Measurements from ENCODE around the gene ZNF414. TPM values are rescaled to one million over a fixed set of nuclear protein-coding genes. Genes with fewer than 3 reads are reported as not detected.

The ZNF414 gene
- total and polyA plus RNA-seq, 9 of the 15 experiments (the other 6 are each of a cell fraction or from before 2014, with no cell fraction given), result 0.03 to 27.2 (median 2.2) TPM; not detected in 2

DNA sequence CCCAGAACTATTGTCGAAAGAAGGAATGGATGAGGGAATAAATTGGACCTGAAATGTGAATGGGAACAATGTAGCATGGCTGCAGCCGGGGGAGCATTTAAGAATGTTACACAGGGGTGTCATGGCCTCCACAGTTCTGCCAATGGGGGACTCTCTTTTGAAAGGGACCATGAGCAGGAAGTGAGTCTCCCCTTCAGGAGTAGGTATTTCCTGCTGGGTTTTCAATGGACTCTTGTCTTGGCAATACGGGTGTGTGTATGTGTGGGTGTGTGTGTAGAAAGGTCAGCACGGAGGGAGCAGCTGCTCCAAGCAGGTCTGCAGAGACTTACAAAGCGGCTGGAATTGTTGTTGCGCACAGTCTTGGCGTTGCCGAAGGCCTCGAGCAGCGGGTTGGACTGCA is 38.8 kb upstream of the ZNF414 start (continued):
- TF ChIP-seq, protein P1, sequence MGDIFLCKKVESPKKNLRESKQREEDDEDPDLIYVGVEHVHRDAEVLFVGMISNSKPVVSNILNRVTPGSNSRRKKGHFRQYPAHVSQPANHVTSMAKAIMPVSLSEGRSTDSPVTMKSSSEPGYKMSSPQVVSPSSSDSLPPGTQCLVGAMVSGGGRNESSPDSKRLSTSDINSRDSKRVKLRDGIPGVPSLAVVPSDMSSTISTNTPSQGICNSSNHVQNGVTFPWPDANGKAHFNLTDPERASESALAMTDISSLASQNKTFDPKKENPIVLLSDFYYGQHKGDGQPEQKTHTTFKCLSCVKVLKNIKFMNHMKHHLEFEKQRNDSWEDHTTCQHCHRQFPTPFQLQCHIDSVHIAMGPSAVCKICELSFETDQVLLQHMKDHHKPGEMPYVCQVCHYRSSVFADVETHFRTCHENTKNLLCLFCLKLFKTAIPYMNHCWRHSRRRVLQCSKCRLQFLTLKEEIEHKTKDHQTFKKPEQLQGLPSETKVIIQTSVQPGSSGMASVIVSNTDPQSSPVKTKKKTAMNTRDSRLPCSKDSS (IDR thresholded peaks at IDR 0.05; ENCODE audit: low read depth, partially characterized antibody), result no peak
- TF ChIP-seq ZNF445 (CRISPR knock-in tag; IDR thresholded peaks at IDR 0.05; ENCODE audit: low read depth) (no peak), THRAP3 (IDR thresholded peaks at IDR 0.05; ENCODE audit: borderline replicate concordance) (peak; percentile 100), NFIX (CRISPR knock-in tag; IDR thresholded peaks at IDR 0.05; ENCODE audit: low read depth) (no peak), ZBTB5 (IDR thresholded peaks at IDR 0.05) (no peak), GABPB1 (CRISPR knock-in tag; IDR thresholded peaks at IDR 0.05) (peak; percentile 97), E2F5 (CRISPR knock-in tag; IDR thresholded peaks at IDR 0.05) (no peak), BRF2 (IDR thresholded peaks at IDR 0.05; ENCODE audit: borderline replicate concordance, insufficient read depth, insufficient read length) (no peak), IRF9 (tag; IDR thresholded peaks at IDR 0.05) (no peak), ZNF347 (CRISPR knock-in tag; IDR thresholded peaks at IDR 0.05; ENCODE audit: low read depth) (no peak), GMEB1 (CRISPR knock-in tag; IDR thresholded peaks at IDR 0.05) (no peak), EZH2 (IDR thresholded peaks at IDR 0.05; ENCODE audit: borderline replicate concordance, low read depth, low read length) (no peak), PHB2 (IDR thresholded peaks at IDR 0.05; ENCODE audit: low read depth) (no peak)
- TF ChIP-seq, protein P2, sequence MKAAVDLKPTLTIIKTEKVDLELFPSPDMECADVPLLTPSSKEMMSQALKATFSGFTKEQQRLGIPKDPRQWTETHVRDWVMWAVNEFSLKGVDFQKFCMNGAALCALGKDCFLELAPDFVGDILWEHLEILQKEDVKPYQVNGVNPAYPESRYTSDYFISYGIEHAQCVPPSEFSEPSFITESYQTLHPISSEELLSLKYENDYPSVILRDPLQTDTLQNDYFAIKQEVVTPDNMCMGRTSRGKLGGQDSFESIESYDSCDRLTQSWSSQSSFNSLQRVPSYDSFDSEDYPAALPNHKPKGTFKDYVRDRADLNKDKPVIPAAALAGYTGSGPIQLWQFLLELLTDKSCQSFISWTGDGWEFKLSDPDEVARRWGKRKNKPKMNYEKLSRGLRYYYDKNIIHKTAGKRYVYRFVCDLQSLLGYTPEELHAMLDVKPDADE (conservative IDR thresholded peaks at IDR 0.05; ENCODE audit: control insufficient read depth, low read depth, low read length), result peak; percentile 81; the same call in 1 of the 2 replicates
- TF ChIP-seq, protein P3, sequence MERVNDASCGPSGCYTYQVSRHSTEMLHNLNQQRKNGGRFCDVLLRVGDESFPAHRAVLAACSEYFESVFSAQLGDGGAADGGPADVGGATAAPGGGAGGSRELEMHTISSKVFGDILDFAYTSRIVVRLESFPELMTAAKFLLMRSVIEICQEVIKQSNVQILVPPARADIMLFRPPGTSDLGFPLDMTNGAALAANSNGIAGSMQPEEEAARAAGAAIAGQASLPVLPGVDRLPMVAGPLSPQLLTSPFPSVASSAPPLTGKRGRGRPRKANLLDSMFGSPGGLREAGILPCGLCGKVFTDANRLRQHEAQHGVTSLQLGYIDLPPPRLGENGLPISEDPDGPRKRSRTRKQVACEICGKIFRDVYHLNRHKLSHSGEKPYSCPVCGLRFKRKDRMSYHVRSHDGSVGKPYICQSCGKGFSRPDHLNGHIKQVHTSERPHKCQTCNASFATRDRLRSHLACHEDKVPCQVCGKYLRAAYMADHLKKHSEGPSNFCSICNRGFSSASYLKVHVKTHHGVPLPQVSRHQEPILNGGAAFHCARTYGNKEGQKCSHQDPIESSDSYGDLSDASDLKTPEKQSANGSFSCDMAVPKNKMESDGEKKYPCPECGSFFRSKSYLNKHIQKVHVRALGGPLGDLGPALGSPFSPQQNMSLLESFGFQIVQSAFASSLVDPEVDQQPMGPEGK (CRISPR knock-in tag; IDR thresholded peaks at IDR 0.05; ENCODE audit: borderline replicate concordance), result no peak

All from K562 (cell line).